Measurements from ENCODE around the gene ZFC3H1. TPM values are rescaled to one million over a fixed set of nuclear protein-coding genes. Genes with fewer than 3 reads are reported as not detected.
"Not testable (repeated sequence)": the region's sequence is repeated elsewhere in the genome, so short reads cannot be mapped to it uniquely, and the experiment has no call there.

Gene ZFC3H1
- total RNA-seq (100 to 1,000 TPM; 117 to 118 TPM), polyA plus RNA-seq (10 to 100 TPM; 19.1 to 28.5 (median 21.3) TPM), total RNA-seq (71.6 to 157 (median 124) reads per million in 6 experiments)

- Mint-ChIP-seq H3K4me1 (peaks cover 24 to 58% (median 53%) of the 10 kb centered on the region in 4 donors), H3K27me3 (no peaks in the 10 kb centered on the region), H3K4me3 (peak within 1 kb of the TSS; percentile 95 to 100 (median 99)), H3K9me3 (peaks cover 0 to 9% (median 0%) of the 10 kb centered on the region in 9 donors), H3K36me3 (peaks cover 8 to 26% (median 12%) of the 10 kb centered on the region in 3 donors), H3K27ac (peak within 1 kb of the TSS; percentile 95 to 100 (median 99))
- ATAC-seq (peak; percentile 83), DNase-seq (peak; percentile 75 to 97 (median 94))
- POLR2A ChIA-PET: interaction anchor here (0.9 to 4.2 kb wide), 19 partner anchors 11 to 1924 kb away, joined by 3 to 213 read pairs (median 5); partner anchors contain the start of genes CNOT2, RAB21, TBC1D15 and TMEM19
These were observed at the start of gene ZFC3H1, which contains the start of gene THAP2 for GRCh38 chr12:71663561-71664410. Gene ZFC3H1 (minus strand): TSS chr12:71663848. CDS start chr12:71663610, 238 bp downstream. Gene THAP2 (plus strand): TSS chr12:71664301. CDS start chr12:71664510, 209 bp downstream.

GRCh38 chr12:71710276-71711125 is 46.9 kb upstream of the ZFC3H1 start:
- Mint-ChIP-seq H3K4me1 (peaks cover 2 to 9% (median 6%) of the 10 kb centered on the region in 4 donors), H3K36me3 (peaks cover 7 to 49% (median 38%) of the 10 kb centered on the region in 3 donors), H3K27ac (no peak overlapping the region), H3K27me3 (no peaks in the 10 kb centered on the region), H3K4me3 (no peak overlapping the region), H3K9me3 (peaks cover 9 to 54% (median 35%) of the 10 kb centered on the region in 9 donors)
- POLR2A ChIA-PET: no interaction called here
- no peak for DNase-seq
- no peak for ATAC-seq

GRCh38 chr12:71708658-71709057 is 45.0 kb upstream of the ZFC3H1 start:
- POLR2A ChIA-PET: interaction anchor here (0.9 kb wide), 1 partner anchor 23 kb away, joined by 3 read pairs; the partner anchor contains the start of gene TMEM19
- ATAC-seq: no peak
- no peak overlapping the region for H3K27ac Mint-ChIP-seq
- no peaks in the 10 kb centered on the region for H3K27me3 Mint-ChIP-seq
- H3K9me3 Mint-ChIP-seq: peaks cover 9 to 37% (median 24%) of the 10 kb centered on the region in 9 donors
- H3K4me3 Mint-ChIP-seq: no peak overlapping the region
- peaks cover 2 to 9% (median 6%) of the 10 kb centered on the region in 4 donors for H3K4me1 Mint-ChIP-seq
- DNase-seq: no peak
- H3K36me3 Mint-ChIP-seq: peaks cover 19 to 41% (median 39%) of the 10 kb centered on the region in 3 donors

DNA sequence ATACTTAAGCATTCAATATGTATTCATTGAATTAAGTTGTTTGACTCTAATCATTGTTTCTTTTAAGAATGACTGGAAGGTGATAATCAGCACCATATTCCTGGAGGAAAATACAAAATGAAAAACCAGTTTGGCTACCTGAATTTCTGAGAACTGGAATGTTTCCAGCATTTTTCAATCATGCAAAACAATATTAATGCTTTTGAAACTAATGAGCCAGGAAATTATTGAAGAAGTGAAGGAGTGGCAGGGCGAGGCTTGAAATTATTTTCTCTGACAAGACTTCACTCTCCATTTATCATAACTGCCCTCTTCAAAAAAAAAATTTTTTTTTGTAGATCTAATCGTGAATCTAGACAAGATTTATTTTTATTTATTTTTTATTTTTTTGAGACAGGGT is 41.3 kb upstream of the ZFC3H1 start:
- no peak overlapping the region for H3K4me3 Mint-ChIP-seq
- H3K36me3 Mint-ChIP-seq: peaks cover 11 to 43% (median 30%) of the 10 kb centered on the region in 3 donors
- ATAC-seq (no peak), DNase-seq (no peak)
- POLR2A ChIA-PET: no interaction called here
- H3K27ac Mint-ChIP-seq: no peak overlapping the region
- peaks cover 0 to 2% (median 0%) of the 10 kb centered on the region in 9 donors for H3K9me3 Mint-ChIP-seq
- peaks cover 2 to 9% (median 6%) of the 10 kb centered on the region in 4 donors for H3K4me1 Mint-ChIP-seq
- no peaks in the 10 kb centered on the region for H3K27me3 Mint-ChIP-seq

DNA sequence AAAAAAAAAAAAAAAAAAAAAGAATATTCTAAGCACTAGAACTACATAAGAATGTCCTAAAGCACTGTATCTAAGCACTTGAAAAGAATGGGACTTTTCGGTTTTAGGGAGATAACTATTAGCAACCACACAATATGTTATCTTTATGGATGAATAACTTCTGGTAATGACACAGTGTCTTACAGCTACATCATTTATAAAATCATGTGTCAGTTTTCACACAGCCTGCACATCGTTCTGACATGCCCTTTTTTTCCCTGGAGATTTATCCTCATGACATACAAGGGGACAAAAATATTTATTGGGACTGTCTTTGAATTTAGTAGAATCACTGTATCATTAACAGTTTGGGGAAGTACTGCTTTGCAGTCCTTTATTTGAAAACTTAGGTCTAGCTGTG is 39.6 kb upstream of the ZFC3H1 start:
- no peak for ATAC-seq
- peaks cover 5 to 60% (median 24%) of the 10 kb centered on the region in 3 donors for H3K36me3 Mint-ChIP-seq
- H3K4me3 Mint-ChIP-seq: no peak overlapping the region
- no peak for DNase-seq
- peaks cover 2 to 16% (median 6%) of the 10 kb centered on the region in 4 donors for H3K4me1 Mint-ChIP-seq
- H3K9me3 Mint-ChIP-seq: no peaks in the 10 kb centered on the region
- H3K27ac Mint-ChIP-seq: no peak overlapping the region
- POLR2A ChIA-PET: no interaction called here
- no peaks in the 10 kb centered on the region for H3K27me3 Mint-ChIP-seq

GRCh38 chr12:71702590-71702989 is 38.9 kb upstream of the ZFC3H1 start:
- Mint-ChIP-seq H3K27me3 (no peaks in the 10 kb centered on the region), H3K4me1 (peaks cover 0 to 11% (median 2%) of the 10 kb centered on the region in 4 donors), H3K36me3 (peaks cover 5 to 64% (median 25%) of the 10 kb centered on the region in 3 donors), H3K27ac (peak overlapping the region in 2 of 10 donors; percentile 13 to 57), H3K4me3 (no peak overlapping the region), H3K9me3 (no peaks in the 10 kb centered on the region)
- ATAC-seq (no peak), DNase-seq (no peak)
- POLR2A ChIA-PET: no interaction called here

GRCh38 chr12:71702181-71702580 is 38.5 kb upstream of the ZFC3H1 start:
- Mint-ChIP-seq H3K36me3 (peaks cover 5 to 68% (median 25%) of the 10 kb centered on the region in 3 donors), H3K27ac (peak overlapping the region in 4 of 10 donors; percentile 13 to 68 (median 44)), H3K4me1 (peaks cover 0 to 11% (median 0%) of the 10 kb centered on the region in 4 donors)
- H3K27me3 Mint-ChIP-seq, DNase-seq, H3K4me3 Mint-ChIP-seq, ATAC-seq, H3K9me3 Mint-ChIP-seq, POLR2A ChIA-PET: not testable (repeated sequence)

- H3K36me3 Mint-ChIP-seq: peaks cover 5 to 57% (median 19%) of the 10 kb centered on the region in 3 donors
These were observed 32.1 kb upstream of the ZFC3H1 start for GRCh38 chr12:71695782-71696181.

DNA sequence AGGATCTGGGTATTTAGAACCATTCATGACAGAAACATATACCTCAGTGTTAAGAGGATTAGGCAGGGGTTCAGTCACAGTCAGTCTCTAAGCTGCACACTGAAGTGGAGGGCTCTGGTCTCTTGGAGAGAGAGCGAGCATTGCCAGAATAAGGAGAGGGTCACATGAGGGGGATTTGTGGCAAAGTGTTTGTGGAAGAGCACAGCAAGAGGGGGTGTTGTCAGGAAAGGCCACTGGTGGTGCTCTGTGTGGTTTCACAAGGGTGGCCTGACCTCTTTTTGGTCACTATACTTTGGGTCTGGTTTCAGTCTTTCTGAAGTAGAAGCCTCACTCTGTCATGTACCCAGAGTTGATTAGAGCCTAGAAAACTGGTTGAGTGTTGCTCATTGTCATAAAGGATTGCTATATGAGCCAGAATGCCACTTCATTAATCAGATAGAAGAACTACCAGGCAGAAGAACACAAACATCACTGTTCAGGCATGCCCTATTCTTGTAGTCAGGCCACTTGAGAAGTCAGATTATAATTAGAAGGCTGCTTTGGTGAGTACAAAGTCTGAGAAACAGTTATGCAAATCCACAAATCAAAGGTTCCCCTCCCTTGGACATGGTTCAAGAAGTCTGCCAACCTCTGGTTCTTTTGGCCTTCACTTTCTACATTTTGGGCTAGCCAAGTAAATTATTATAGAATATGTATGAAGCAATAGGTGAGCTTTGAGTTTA is 30.6 kb upstream of the ZFC3H1 start:
- peak in 1 of 2 donors; percentile 35 for ATAC-seq
- Mint-ChIP-seq H3K9me3 (no peaks in the 10 kb centered on the region), H3K4me1 (peaks cover 3 to 52% (median 17%) of the 10 kb centered on the region in 4 donors), H3K4me3 (peak overlapping the region in 1 of 10 donors; percentile 8), H3K36me3 (peaks cover 0 to 52% (median 17%) of the 10 kb centered on the region in 3 donors), H3K27me3 (no peaks in the 10 kb centered on the region), H3K27ac (peak overlapping the region in 7 of 10 donors; percentile 41 to 85 (median 55))
- no peak for DNase-seq
- POLR2A ChIA-PET: no interaction called here

More at GRCh38 chr12:71695782-71696181, 32.1 kb upstream of the ZFC3H1 start:
- Mint-ChIP-seq H3K27ac (no peak overlapping the region), H3K9me3 (no peaks in the 10 kb centered on the region), H3K27me3 (no peaks in the 10 kb centered on the region), H3K4me3 (no peak overlapping the region), H3K4me1 (peaks cover 3 to 44% (median 13%) of the 10 kb centered on the region in 4 donors)
- POLR2A ChIA-PET: interaction anchor here (1.5 kb wide), 1 partner anchor 33 kb away, joined by 4 read pairs; no protein-coding TSS in a partner anchor
- DNase-seq (no peak), ATAC-seq (no peak)

- H3K27me3 Mint-ChIP-seq, H3K9me3 Mint-ChIP-seq, POLR2A ChIA-PET, DNase-seq, ATAC-seq: not testable (repeated sequence)
- Mint-ChIP-seq H3K4me3 (peak overlapping the region in 1 of 10 donors; percentile 8), H3K4me1 (peaks cover 3 to 50% (median 21%) of the 10 kb centered on the region in 4 donors), H3K36me3 (peaks cover 0 to 46% (median 14%) of the 10 kb centered on the region in 3 donors), H3K27ac (peak overlapping the region in 5 of 10 donors; percentile 41 to 85 (median 51))
These were observed 30.0 kb upstream of the ZFC3H1 start for GRCh38 chr12:71693651-71694050.

GRCh38 chr12:71693126-71693525 is 29.5 kb upstream of the ZFC3H1 start:
- H3K36me3 Mint-ChIP-seq: peaks cover 0 to 41% (median 13%) of the 10 kb centered on the region in 3 donors
- no peak overlapping the region for H3K4me3 Mint-ChIP-seq
- H3K27me3 Mint-ChIP-seq: no peaks in the 10 kb centered on the region
- POLR2A ChIA-PET: no interaction called here
- peak overlapping the region in 1 of 10 donors; percentile 55 for H3K27ac Mint-ChIP-seq
- ATAC-seq (no peak), DNase-seq (no peak)
- no peaks in the 10 kb centered on the region for H3K9me3 Mint-ChIP-seq
- peaks cover 3 to 52% (median 25%) of the 10 kb centered on the region in 4 donors for H3K4me1 Mint-ChIP-seq
